HepG2 (cell line): Measurements from ENCODE around the gene ZDHHC7. TPM values are rescaled to one million over a fixed set of nuclear protein-coding genes. Genes with fewer than 3 reads are reported as not detected.

Source experiments
- GMEB2 ChIP-seq: IDR thresholded peaks from 2 replicates; pipeline ENCODE4 v1.6.1; 2016; ENCODE audit warnings: missing biosample characterization, missing genetic modification reagents, low read depth
- MTA1 ChIP-seq: sonication (generic); formaldehyde crosslinking; IDR thresholded peaks from 2 replicates; pipeline ENCODE4 v1.4.0; 2020; ENCODE audit warnings: missing genetic modification reagents, mild to moderate bottlenecking, borderline replicate concordance
- NCOA1 ChIP-seq: sonication (generic); formaldehyde crosslinking; IDR thresholded peaks from 2 replicates; pipeline ENCODE4 v1.9.0; 2021; ENCODE audit warnings: missing genetic modification reagents
- NCOR1 ChIP-seq: fragments of 200-600 bp; sonication (generic); IDR thresholded peaks from 2 replicates; pipeline ENCODE4 v1.7.0; 2017; ENCODE audit warnings: antibody characterized with exemption, low read length, borderline replicate concordance
- PHB2 ChIP-seq: fragments of 450-650 bp; IDR thresholded peaks from 2 replicates; pipeline ENCODE4 v1.6.1; 2018; ENCODE audit not compliant: partially characterized antibody
- PLRG1 ChIP-seq: fragments of 450-650 bp; conservative IDR thresholded peaks from 2 replicates; pipeline ENCODE4 v1.6.1; 2016
- POGZ ChIP-seq: sonication (generic); formaldehyde crosslinking; IDR thresholded peaks from 2 replicates; pipeline ENCODE4 v1.4.0; 2020; ENCODE audit warnings: mild to moderate bottlenecking, missing genetic modification reagents
- SCMH1 ChIP-seq: sonication (generic); formaldehyde crosslinking; IDR thresholded peaks from 2 replicates; pipeline ENCODE4 v1.9.0; 2021; ENCODE audit warnings: missing genetic modification reagents, mild to moderate bottlenecking, borderline replicate concordance
- SMAD9 ChIP-seq: sonication (generic); formaldehyde crosslinking; IDR thresholded peaks from 2 replicates; pipeline ENCODE4 v1.5.1; 2020; ENCODE audit warnings: mild to moderate bottlenecking, missing genetic modification reagents
- SPEN ChIP-seq: sonication (generic); formaldehyde crosslinking; IDR thresholded peaks from 2 replicates; pipeline ENCODE4 v1.5.1; 2020; ENCODE audit warnings: low read depth, mild to moderate bottlenecking, missing genetic modification reagents
- SRSF4 ChIP-seq: fragments of 200-400 bp; formaldehyde crosslinking; IDR thresholded peaks from one replicate; pipeline ENCODE4 v1.6.1; 2018; ENCODE audit warnings: mild to moderate bottlenecking, low read depth, low read length, moderate library complexity; ENCODE audit not compliant: poor library complexity, severe bottlenecking
- ZBTB2 ChIP-seq: sonication (generic); formaldehyde crosslinking; IDR thresholded peaks from 2 replicates; pipeline ENCODE4 v1.8.0; 2022; ENCODE audit warnings: low read depth, missing genetic modification reagents
- ZBTB42 ChIP-seq: sonication (generic); formaldehyde crosslinking; IDR thresholded peaks from 2 replicates; pipeline ENCODE4 v1.5.0; 2020; ENCODE audit warnings: mild to moderate bottlenecking, missing genetic modification reagents
- ZNF121 ChIP-seq: sonication (generic); formaldehyde crosslinking; IDR thresholded peaks from 2 replicates; pipeline ENCODE4 v1.5.0; 2020; ENCODE audit warnings: mild to moderate bottlenecking, missing genetic modification reagents
- ZNF296 ChIP-seq: sonication (generic); formaldehyde crosslinking; conservative IDR thresholded peaks from 2 replicates; pipeline ENCODE4 v1.5.0; 2020; ENCODE audit warnings: mild to moderate bottlenecking, missing genetic modification reagents
- ZNF724P ChIP-seq: sonication (generic); formaldehyde crosslinking; IDR thresholded peaks from 2 replicates; pipeline ENCODE4 v1.8.0; 2022; ENCODE audit warnings: missing genetic modification reagents, borderline replicate concordance
- ZNF83 ChIP-seq: sonication (generic); formaldehyde crosslinking; IDR thresholded peaks from 2 replicates; pipeline ENCODE4 v1.4.0; 2020; ENCODE audit warnings: missing genetic modification reagents, mild to moderate bottlenecking, borderline replicate concordance
- polyA plus RNA-seq, 8 experiments: library from polyadenylated mRNA; depleted of rRNA in 3 of 8; stranded (reverse) in 7 of 8; unstranded in 1 of 8; fragments of >200 nt; fragmentation: Illumina TruSeq in 4 of 8; extraction: Trizol in 4 of 8; gene quantifications; 2 replicates each; pipeline versions ENCODE4 v1.2.1 to v1.2.3, GENCODE V29; 2011 to 2016; ENCODE audit warnings: low read depth in 4 of 8, missing spikeins in 1 of 8, mixed read lengths in 1 of 8; ENCODE audit not compliant: insufficient read depth in 1 of 8
- total RNA-seq, 5 experiments: library from RNA; depleted of rRNA; stranded (reverse); fragments of >200 nt; fragmentation: Illumina TruSeq; extraction: Trizol; gene quantifications; 2 replicates each; pipeline ENCODE4 v1.2.3, GENCODE V29; 2016; ENCODE audit warnings: low read depth in 1 of 5
- TF ChIP-seq, protein P1 (sequence below): sonication (generic); formaldehyde crosslinking; IDR thresholded peaks from 2 replicates; pipeline ENCODE4 v1.4.0; 2020; ENCODE audit warnings: mild to moderate bottlenecking, missing genetic modification reagents

Gene ZDHHC7
- total and polyA plus RNA-seq, 2 of the 13 experiments (the other 11 are each of a cell fraction or from before 2014, with no cell fraction given): 46.8 to 67.6 TPM

DNA sequence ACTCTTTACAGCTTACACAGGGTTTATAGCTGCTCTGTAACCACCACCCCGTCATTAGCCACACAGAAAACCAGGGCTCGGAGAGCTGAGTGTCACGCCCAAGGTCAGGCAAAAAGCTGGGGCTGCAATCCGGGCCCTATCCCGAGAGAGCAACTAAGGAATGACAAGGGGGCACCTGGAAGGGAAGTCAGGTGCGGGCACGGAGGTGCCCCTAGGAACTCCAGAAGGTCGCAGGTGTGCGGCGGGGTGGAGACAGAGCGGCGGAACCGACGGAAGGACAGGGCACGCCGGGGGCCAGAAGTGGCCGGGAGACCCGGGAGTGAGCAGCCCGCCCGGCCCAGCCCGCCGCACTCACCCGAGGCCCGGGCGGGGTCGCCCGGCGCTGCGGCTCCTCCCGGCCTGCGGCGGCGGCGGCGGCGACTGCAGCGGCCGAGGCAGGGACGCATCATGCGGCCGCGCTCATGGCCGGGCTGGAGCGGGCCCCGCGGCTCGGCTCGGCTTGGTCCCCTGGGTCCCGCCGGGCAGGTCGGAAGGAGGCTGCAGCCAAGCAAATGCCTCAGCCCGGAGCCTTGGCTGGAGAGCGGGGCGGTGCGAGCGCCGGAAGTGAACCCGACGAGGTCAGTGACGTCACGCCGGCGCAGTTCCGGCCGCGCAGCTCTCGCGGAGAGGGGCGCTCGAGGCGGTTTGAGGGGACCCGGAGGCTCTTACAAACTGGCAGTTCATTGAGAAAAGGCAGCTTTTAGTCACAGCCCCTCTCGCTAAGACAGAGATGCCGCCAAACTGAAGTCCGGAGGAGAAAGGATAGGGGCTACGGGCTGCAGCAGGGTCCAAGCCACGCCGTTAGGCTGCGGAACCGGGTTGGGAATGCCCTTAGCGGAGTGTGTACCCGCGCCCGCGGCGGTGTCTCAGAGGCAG, at the start of gene ZDHHC7 (continued):
- TF ChIP-seq NCOA1: no peak
- TF ChIP-seq ZNF724P (CRISPR knock-in tag): no peak
- TF ChIP-seq SCMH1 (CRISPR knock-in tag): no peak
- no peak for TF ChIP-seq PLRG1
- TF ChIP-seq NCOR1: no peak; the same call in 1 of the 2 replicates
- no peak for TF ChIP-seq SRSF4
- TF ChIP-seq POGZ (CRISPR knock-in tag): peak; percentile 70
- 0 out of 2 replicates have a peak, but pooled peaks have one; percentile 18 for TF ChIP-seq GMEB2 (CRISPR knock-in tag)
- TF ChIP-seq PHB2: no peak
- TF ChIP-seq ZBTB42 (CRISPR knock-in tag): no peak
- peak; percentile 83 for TF ChIP-seq ZBTB2 (CRISPR knock-in tag)
- TF ChIP-seq SPEN (CRISPR knock-in tag): peak; percentile 89
- peak; percentile 23; the same call in 1 of the 2 replicates for TF ChIP-seq ZNF121
- TF ChIP-seq ZNF296 (CRISPR knock-in tag): no peak
- peak; percentile 69 for TF ChIP-seq ZNF83 (CRISPR knock-in tag)
- TF ChIP-seq, protein P1, sequence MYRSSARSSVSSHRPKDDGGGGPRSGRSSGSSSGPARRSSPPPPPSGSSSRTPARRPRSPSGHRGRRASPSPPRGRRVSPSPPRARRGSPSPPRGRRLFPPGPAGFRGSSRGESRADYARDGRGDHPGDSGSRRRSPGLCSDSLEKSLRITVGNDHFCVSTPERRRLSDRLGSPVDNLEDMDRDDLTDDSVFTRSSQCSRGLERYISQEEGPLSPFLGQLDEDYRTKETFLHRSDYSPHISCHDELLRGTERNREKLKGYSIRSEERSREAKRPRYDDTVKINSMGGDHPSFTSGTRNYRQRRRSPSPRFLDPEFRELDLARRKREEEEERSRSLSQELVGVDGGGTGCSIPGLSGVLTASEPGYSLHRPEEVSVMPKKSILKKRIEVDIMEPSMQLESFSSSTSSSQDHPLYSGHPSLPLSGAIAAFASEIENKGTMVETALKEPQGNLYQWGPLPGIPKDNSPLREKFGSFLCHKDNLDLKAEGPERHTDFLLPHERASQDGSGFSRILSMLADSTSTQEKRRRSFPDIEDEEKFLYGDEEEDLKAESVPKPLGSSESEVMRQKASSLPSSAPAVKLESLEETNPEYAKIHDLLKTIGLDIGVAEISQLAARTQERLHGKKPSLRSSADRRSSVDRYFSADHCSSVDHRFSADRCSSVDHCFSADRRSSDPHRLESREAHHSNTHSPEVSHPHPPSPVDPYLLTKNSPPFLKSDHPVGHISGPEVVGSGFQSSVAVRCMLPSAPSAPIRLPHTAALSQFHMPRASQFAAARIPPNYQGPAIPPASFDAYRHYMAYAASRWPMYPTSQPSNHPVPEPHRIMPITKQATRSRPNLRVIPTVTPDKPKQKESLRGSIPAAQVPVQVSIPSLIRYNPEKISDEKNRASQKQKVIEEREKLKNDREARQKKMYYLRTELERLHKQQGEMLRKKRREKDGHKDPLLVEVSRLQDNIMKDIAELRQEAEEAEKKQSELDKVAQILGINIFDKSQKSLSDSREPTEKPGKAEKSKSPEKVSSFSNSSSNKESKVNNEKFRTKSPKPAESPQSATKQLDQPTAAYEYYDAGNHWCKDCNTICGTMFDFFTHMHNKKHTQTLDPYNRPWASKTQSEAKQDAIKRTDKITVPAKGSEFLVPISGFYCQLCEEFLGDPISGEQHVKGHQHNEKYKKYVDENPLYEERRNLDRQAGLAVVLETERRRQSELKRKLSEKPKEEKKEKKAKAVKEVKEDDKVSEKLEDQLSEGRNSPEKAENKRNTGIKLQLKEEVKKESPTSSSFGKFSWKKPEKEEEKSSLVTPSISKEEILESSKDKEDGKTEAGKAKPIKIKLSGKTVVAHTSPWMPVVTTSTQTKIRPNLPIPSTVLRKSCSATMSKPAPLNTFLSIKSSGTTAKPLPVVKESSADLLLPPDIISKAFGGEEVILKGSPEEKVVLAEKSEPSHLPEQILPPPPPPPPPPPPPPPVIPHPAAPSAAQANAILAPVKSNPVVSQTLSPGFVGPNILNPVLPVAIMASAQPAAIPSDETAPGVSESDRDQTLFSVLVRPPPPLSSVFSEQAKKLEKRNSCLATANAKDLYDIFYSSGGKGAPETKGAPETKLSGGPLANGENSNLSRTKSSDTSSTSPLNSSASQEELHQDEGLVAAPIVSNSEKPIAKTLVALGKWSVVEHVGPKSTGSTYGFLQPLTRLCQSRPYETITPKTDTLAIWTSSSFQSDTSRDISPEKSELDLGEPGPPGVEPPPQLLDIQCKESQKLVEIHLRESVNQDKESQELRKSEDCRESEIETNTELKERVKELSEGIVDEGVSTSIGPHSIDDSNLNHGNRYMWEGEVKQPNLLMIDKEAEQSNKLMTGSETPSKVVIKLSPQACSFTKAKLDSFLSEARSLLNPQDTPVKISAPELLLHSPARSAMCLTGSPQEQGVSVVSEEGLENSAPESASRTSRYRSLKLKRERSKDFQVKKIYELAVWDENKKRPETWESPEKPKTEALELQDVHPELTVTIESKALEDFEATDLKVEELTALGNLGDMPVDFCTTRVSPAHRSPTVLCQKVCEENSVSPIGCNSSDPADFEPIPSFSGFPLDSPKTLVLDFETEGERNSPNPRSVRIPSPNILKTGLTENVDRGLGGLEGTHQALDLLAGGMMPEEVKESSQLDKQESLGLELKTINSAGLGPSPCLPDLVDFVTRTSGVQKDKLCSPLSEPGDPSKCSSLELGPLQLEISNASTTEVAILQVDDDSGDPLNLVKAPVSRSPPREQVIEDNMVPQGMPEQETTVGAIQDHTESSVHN (CRISPR knock-in tag): no peak
- TF ChIP-seq SMAD9: no peak
- no peak for TF ChIP-seq MTA1 (CRISPR knock-in tag)
